HepG2 (cell line): Measurements from ENCODE around the gene CD300A. TPM values are rescaled to one million over a fixed set of nuclear protein-coding genes. Genes with fewer than 3 reads are reported as not detected.

Experiments
- CHCHD3 ChIP-seq: sonication (generic); formaldehyde crosslinking; IDR thresholded peaks from 2 replicates; pipeline ENCODE4 v1.8.0; 2022; ENCODE audit warnings: mild to moderate bottlenecking, missing genetic modification reagents, moderate library complexity
- GATAD1 ChIP-seq: IDR thresholded peaks from 2 replicates; pipeline ENCODE4 v1.6.1; 2016; ENCODE audit warnings: missing genetic modification reagents, missing compliant biosample characterization
- HOXA3 ChIP-seq: sonication (generic); formaldehyde crosslinking; IDR thresholded peaks from 2 replicates; pipeline ENCODE4 v1.5.0; 2020; ENCODE audit warnings: missing genetic modification reagents
- KAT8 ChIP-seq: IDR thresholded peaks from 2 replicates; pipeline ENCODE4 v1.6.1; 2016; ENCODE audit warnings: missing genetic modification reagents, missing compliant biosample characterization
- KLF6 ChIP-seq: IDR thresholded peaks from 2 replicates; pipeline ENCODE4 v1.8.0; 2016; ENCODE audit warnings: missing biosample characterization, missing genetic modification reagents
- NONO ChIP-seq, 2 experiments: fragments of 450-650 bp in 1 of 2; sonication (generic) in 1 of 2; formaldehyde crosslinking in 1 of 2; IDR thresholded peaks in 1 of 2; conservative IDR thresholded peaks in 1 of 2; 2 replicates each; pipeline versions ENCODE4 v1.6.1 to v1.8.0; 2017 to 2022; ENCODE audit warnings: mild to moderate bottlenecking in 1 of 2, missing genetic modification reagents in 1 of 2, moderate library complexity in 1 of 2
- PPARG ChIP-seq: conservative IDR thresholded peaks from 2 replicates; pipeline ENCODE4 v1.6.1; 2016; ENCODE audit warnings: missing biosample characterization, missing genetic modification reagents
- RNF2 ChIP-seq: fragments of 450-650 bp; conservative IDR thresholded peaks from 2 replicates; pipeline ENCODE4 v1.6.1; 2016; ENCODE audit warnings: low read depth
- SAP130 ChIP-seq: IDR thresholded peaks from 2 replicates; pipeline ENCODE4 v1.6.1; 2016; ENCODE audit warnings: low read depth
- SETDB1 ChIP-seq: sonication (generic); formaldehyde crosslinking; IDR thresholded peaks from 2 replicates; pipeline ENCODE4 v1.5.1; 2020; ENCODE audit warnings: missing genetic modification reagents, mild to moderate bottlenecking, borderline replicate concordance
- SIX4 ChIP-seq: sonication (generic); formaldehyde crosslinking; IDR thresholded peaks from 2 replicates; pipeline ENCODE4 v1.4.0; 2020; ENCODE audit warnings: missing genetic modification reagents
- SMARCC2 ChIP-seq: fragments of 450-650 bp; IDR thresholded peaks from 2 replicates; pipeline ENCODE4 v1.6.1; 2017; ENCODE audit warnings: antibody characterized with exemption, mild to moderate bottlenecking
- TARDBP ChIP-seq: sonication (generic); formaldehyde crosslinking; IDR thresholded peaks from 2 replicates; pipeline ENCODE4 v1.8.0; 2022; ENCODE audit warnings: mild to moderate bottlenecking, missing genetic modification reagents
- TGIF2 ChIP-seq: IDR thresholded peaks from 2 replicates; pipeline ENCODE4 v1.6.1; 2016; ENCODE audit warnings: control low read depth, missing compliant biosample characterization
- THAP11 ChIP-seq: IDR thresholded peaks from 2 replicates; pipeline ENCODE4 v1.6.1; 2016; ENCODE audit warnings: missing biosample characterization, missing genetic modification reagents
- YY1 ChIP-seq: IDR thresholded peaks from 2 replicates; pipeline ENCODE4 v1.6.1; 2011; ENCODE audit warnings: low read length, low read depth, moderate library complexity, mild to moderate bottlenecking; ENCODE audit not compliant: insufficient read depth, insufficient replicate concordance
- ZNF121 ChIP-seq: sonication (generic); formaldehyde crosslinking; IDR thresholded peaks from 2 replicates; pipeline ENCODE4 v1.5.0; 2020; ENCODE audit warnings: mild to moderate bottlenecking, missing genetic modification reagents
- ZNF264 ChIP-seq: sonication (generic); formaldehyde crosslinking; IDR thresholded peaks from 2 replicates; pipeline ENCODE4 v1.4.0; 2020; ENCODE audit warnings: missing genetic modification reagents
- ZNF501 ChIP-seq: sonication (generic); formaldehyde crosslinking; IDR thresholded peaks from 2 replicates; pipeline ENCODE4 v1.5.1; 2020; ENCODE audit warnings: mild to moderate bottlenecking, moderate library complexity, missing genetic modification reagents
- ZNF883 ChIP-seq: sonication (generic); formaldehyde crosslinking; IDR thresholded peaks from 2 replicates; pipeline ENCODE4 v1.5.1; 2020; ENCODE audit warnings: mild to moderate bottlenecking, missing genetic modification reagents; ENCODE audit errors: not compliant biosample characterization
- ZSCAN9 ChIP-seq: IDR thresholded peaks from 2 replicates; pipeline ENCODE4 v1.6.1; 2016; ENCODE audit warnings: borderline replicate concordance
- polyA plus RNA-seq, 8 experiments: library from polyadenylated mRNA; depleted of rRNA in 3 of 8; stranded (reverse) in 7 of 8; unstranded in 1 of 8; fragments of >200 nt; fragmentation: Illumina TruSeq in 4 of 8; extraction: Trizol in 4 of 8; gene quantifications; 2 replicates each; pipeline versions ENCODE4 v1.2.1 to v1.2.3, GENCODE V29; 2011 to 2016; ENCODE audit warnings: low read depth in 4 of 8, missing spikeins in 1 of 8, mixed read lengths in 1 of 8; ENCODE audit not compliant: insufficient read depth in 1 of 8
- total RNA-seq, 5 experiments: library from RNA; depleted of rRNA; stranded (reverse); fragments of >200 nt; fragmentation: Illumina TruSeq; extraction: Trizol; gene quantifications; 2 replicates each; pipeline ENCODE4 v1.2.3, GENCODE V29; 2016; ENCODE audit warnings: low read depth in 1 of 5
- TF ChIP-seq, protein P1 (sequence below): sonication (generic); formaldehyde crosslinking; IDR thresholded peaks from 2 replicates; pipeline ENCODE4 v1.4.0; 2020; ENCODE audit warnings: mild to moderate bottlenecking, missing genetic modification reagents
- TF ChIP-seq, protein P2 (sequence below): sonication (generic); formaldehyde crosslinking; IDR thresholded peaks from 2 replicates; pipeline ENCODE4 v1.8.0; 2022; ENCODE audit warnings: missing genetic modification reagents, mild to moderate bottlenecking, borderline replicate concordance
- TF ChIP-seq, protein P3 (sequence below): sonication (generic); formaldehyde crosslinking; IDR thresholded peaks from 2 replicates; pipeline ENCODE4 v1.5.0; 2020; ENCODE audit warnings: mild to moderate bottlenecking, missing genetic modification reagents, borderline replicate concordance
- TF ChIP-seq, protein P4 (sequence below): IDR thresholded peaks from 2 replicates; pipeline ENCODE4 v1.6.1; 2012; ENCODE audit warnings: inconsistent platforms
- TF ChIP-seq, protein P5 (sequence below): sonication (generic); formaldehyde crosslinking; IDR thresholded peaks from 2 replicates; pipeline ENCODE4 v1.5.0; 2020; ENCODE audit warnings: missing genetic modification reagents, mild to moderate bottlenecking, borderline replicate concordance

Gene CD300A
- total and polyA plus RNA-seq, 2 of the 13 experiments (the other 11 are each of a cell fraction or from before 2014, with no cell fraction given) = not detected

DNA sequence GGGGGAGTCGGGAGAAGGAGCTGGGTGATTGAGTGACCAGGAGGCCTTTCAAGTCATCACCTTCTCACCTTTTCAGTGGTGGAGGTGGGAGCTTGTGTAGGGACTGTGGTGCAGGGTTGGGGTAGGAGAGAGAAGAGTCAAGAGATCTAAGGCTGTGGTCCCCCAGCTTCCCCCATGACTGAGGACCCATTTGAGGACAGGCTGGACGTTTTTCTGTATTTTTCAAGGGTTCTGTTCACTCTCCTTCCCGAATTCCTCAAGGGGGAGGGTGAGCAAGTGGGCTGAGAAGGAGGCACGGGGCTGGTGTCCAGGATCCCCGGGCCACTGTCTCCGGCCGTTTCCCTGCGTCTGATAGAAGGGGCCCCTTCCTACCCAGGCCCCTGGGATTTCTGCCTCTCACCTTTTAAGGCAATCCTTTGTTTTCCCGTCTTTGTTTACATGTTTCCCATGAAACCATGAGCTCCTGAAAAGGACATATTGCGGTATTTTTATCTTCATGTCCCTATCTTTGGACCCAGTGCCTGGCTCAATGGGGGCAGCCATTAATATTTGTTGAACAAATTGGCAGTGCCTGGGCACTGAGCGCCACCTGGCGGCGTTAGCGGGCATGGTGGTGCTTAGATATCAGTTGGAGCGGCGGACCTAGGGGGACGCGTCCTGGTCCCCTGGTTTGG is 9.2 kb upstream of the CD300A start (continued):
- TF ChIP-seq, protein P1, sequence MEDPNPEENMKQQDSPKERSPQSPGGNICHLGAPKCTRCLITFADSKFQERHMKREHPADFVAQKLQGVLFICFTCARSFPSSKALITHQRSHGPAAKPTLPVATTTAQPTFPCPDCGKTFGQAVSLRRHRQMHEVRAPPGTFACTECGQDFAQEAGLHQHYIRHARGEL (CRISPR knock-in tag) = peak; percentile 58; the same call in 1 of the 2 replicates
- TF ChIP-seq, protein P2, sequence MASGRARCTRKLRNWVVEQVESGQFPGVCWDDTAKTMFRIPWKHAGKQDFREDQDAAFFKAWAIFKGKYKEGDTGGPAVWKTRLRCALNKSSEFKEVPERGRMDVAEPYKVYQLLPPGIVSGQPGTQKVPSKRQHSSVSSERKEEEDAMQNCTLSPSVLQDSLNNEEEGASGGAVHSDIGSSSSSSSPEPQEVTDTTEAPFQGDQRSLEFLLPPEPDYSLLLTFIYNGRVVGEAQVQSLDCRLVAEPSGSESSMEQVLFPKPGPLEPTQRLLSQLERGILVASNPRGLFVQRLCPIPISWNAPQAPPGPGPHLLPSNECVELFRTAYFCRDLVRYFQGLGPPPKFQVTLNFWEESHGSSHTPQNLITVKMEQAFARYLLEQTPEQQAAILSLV (CRISPR knock-in tag) = no peak
- TF ChIP-seq ZNF121 (CRISPR knock-in tag) (0 out of 2 replicates have a peak, but pooled peaks have one; percentile 21), KLF6 (0 out of 2 replicates have a peak, but pooled peaks have one; percentile 47), SAP130 (CRISPR knock-in tag) (peak; percentile 31; the same call in 1 of the 2 replicates), ZNF264 (no peak), CHCHD3 (CRISPR knock-in tag) (no peak), SETDB1 (CRISPR knock-in tag) (no peak), TGIF2 (CRISPR knock-in tag) (no peak), ZSCAN9 (CRISPR knock-in tag) (0 out of 2 replicates have a peak, but pooled peaks have one; percentile 37), HOXA3 (CRISPR knock-in tag) (0 out of 2 replicates have a peak, but pooled peaks have one; percentile 37), PPARG (CRISPR knock-in tag) (peak; percentile 68; the same call in 1 of the 2 replicates), ZNF501 (CRISPR knock-in tag) (peak; percentile 68), YY1 (peak; percentile 93), RNF2 (peak; percentile 77), THAP11 (CRISPR knock-in tag) (0 out of 2 replicates have a peak, but pooled peaks have one; percentile 26), SIX4 (CRISPR knock-in tag) (0 out of 2 replicates have a peak, but pooled peaks have one; percentile 37), KAT8 (CRISPR knock-in tag) (peak; percentile 80), GATAD1 (0 out of 2 replicates have a peak, but pooled peaks have one; percentile 35), ZNF883 (CRISPR knock-in tag) (peak; percentile 41), TARDBP (CRISPR knock-in tag) (peak; percentile 54; the same call in 1 of the 2 replicates), NONO (IDR thresholded peaks at IDR 0.05) (no peak), NONO (CRISPR knock-in tag; conservative IDR thresholded peaks at IDR 0.05) (peak; percentile 73), SMARCC2 (0 out of 2 replicates have a peak, but pooled peaks have one; percentile 29)
- TF ChIP-seq, protein P3, sequence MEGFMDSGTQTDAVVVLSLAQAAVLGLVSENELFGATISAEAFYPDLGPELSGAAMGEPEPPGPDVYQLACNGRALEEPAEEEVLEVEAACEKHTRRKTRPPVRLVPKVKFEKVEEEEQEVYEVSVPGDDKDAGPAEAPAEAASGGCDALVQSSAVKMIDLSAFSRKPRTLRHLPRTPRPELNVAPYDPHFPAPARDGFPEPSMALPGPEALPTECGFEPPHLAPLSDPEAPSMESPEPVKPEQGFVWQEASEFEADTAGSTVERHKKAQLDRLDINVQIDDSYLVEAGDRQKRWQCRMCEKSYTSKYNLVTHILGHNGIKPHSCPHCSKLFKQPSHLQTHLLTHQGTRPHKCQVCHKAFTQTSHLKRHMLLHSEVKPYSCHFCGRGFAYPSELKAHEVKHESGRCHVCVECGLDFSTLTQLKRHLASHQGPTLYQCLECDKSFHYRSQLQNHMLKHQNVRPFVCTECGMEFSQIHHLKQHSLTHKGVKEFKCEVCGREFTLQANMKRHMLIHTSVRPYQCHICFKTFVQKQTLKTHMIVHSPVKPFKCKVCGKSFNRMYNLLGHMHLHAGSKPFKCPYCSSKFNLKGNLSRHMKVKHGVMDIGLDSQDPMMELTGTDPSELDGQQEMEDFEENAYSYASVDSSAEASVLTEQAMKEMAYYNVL (CRISPR knock-in tag) = peak; percentile 58; the same call in 1 of the 2 replicates
- TF ChIP-seq, protein P4, sequence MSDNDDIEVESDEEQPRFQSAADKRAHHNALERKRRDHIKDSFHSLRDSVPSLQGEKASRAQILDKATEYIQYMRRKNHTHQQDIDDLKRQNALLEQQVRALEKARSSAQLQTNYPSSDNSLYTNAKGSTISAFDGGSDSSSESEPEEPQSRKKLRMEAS = peak; percentile 20; the same call in 1 of the 2 replicates
- TF ChIP-seq, protein P5, sequence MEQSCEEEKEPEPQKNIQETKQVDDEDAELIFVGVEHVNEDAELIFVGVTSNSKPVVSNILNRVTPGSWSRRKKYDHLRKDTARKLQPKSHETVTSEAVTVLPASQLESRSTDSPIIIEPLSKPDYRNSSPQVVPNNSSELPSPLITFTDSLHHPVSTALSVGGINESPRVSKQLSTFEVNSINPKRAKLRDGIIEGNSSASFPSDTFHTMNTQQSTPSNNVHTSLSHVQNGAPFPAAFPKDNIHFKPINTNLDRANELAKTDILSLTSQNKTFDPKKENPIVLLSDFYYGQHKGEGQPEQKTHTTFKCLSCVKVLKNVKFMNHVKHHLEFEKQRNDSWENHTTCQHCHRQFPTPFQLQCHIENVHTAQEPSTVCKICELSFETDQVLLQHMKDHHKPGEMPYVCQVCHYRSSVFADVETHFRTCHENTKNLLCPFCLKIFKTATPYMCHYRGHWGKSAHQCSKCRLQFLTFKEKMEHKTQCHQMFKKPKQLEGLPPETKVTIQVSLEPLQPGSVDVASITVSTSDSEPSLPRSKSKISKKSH = 0 out of 2 replicates have a peak, but pooled peaks have one; percentile 43
